DND-41 (cell line): ENCODE data around the gene ARSG.

ENCODE experiments used
- ATAC-seq: fragments of 200-7000 bp; cut with Tn5 transposase; 3 replicates; pipeline ENCODE4 v1.9.1; 2021; ENCODE audit warnings: low read depth; ENCODE audit not compliant: insufficient read depth
- DNase-seq: peaks from one replicate; pipeline ENCODE4 v3.0.0-alpha.2; 2020
- H2AFZ ChIP-seq: 2 replicates; pipeline ENCODE4 v1.6.0; 2012; ENCODE audit warnings: low read depth, low read length
- H3K27ac ChIP-seq: 2 replicates; pipeline ENCODE4 v1.5.1; 2012; ENCODE audit warnings: low read length, inconsistent platforms
- H3K27me3 ChIP-seq: fragments of 200-600 bp; sonication (generic); 2 replicates; pipeline ENCODE4 v1.6.0; 2012; ENCODE audit warnings: low read length, mild to moderate bottlenecking, inconsistent platforms; ENCODE audit not compliant: insufficient read depth, poor library complexity
- H3K36me3 ChIP-seq: 2 replicates; pipeline ENCODE4 v1.5.1; 2012; ENCODE audit warnings: low read length, inconsistent platforms; ENCODE audit not compliant: insufficient read depth
- H3K4me1 ChIP-seq: 2 replicates; pipeline ENCODE4 v1.5.1; 2012; ENCODE audit warnings: mild to moderate bottlenecking, low read length; ENCODE audit not compliant: insufficient read depth
- H3K4me2 ChIP-seq: 2 replicates; pipeline ENCODE4 v1.6.0; 2012; ENCODE audit warnings: mild to moderate bottlenecking, moderate library complexity, low read length, inconsistent platforms; ENCODE audit not compliant: insufficient read depth
- H3K4me3 ChIP-seq, 2 experiments: fragments of 200-600 bp in 1 of 2; shearing (Covaris generic) in 1 of 2; 2 replicates each; pipeline ENCODE4 v1.5.1; 2012 to 2016; ENCODE audit warnings: inconsistent platforms in 2 of 2, low read length in 2 of 2, mild to moderate bottlenecking in 2 of 2, low read depth in 1 of 2, moderate library complexity in 1 of 2
- H3K79me2 ChIP-seq: 2 replicates; pipeline ENCODE4 v1.6.0; 2012; ENCODE audit warnings: low read length, inconsistent platforms; ENCODE audit not compliant: insufficient read depth
- H3K9ac ChIP-seq: 2 replicates; pipeline ENCODE4 v1.6.0; 2012; ENCODE audit warnings: low read depth, mild to moderate bottlenecking, inconsistent platforms, low read length, moderate library complexity
- H3K9me3 ChIP-seq: 2 replicates; pipeline ENCODE4 v1.5.1; 2012; ENCODE audit warnings: low read length, moderate library complexity, mild to moderate bottlenecking, inconsistent platforms; ENCODE audit not compliant: insufficient read depth, severe bottlenecking
- H4K20me1 ChIP-seq: 2 replicates; pipeline ENCODE4 v1.6.0; 2012; ENCODE audit warnings: low read length; ENCODE audit not compliant: insufficient read depth
- CTCF ChIP-seq: IDR thresholded peaks from 2 replicates; pipeline ENCODE4 v1.5.1; 2012; ENCODE audit warnings: borderline replicate concordance, low read length, moderate library complexity, mild to moderate bottlenecking; ENCODE audit not compliant: poor library complexity, severe bottlenecking; ENCODE audit errors: extremely low read depth
- EZH2 ChIP-seq: IDR thresholded peaks from 3 replicates; pipeline ENCODE4 v1.6.1; 2012; ENCODE audit warnings: borderline replicate concordance, low read depth, mild to moderate bottlenecking, moderate library complexity, low read length, inconsistent platforms; ENCODE audit not compliant: severe bottlenecking

ARSG gene

GRCh38 chr17:68302066-68302564 lies 10.8 kb downstream of the ARSG start:
- H2AFZ ChIP-seq = no peak overlapping the region
- no peak for DNase-seq
- no peak overlapping the region for H3K4me2 ChIP-seq

GRCh38 chr17:68302666-68303065 lies 11.4 kb downstream of the ARSG start:
- ATAC-seq (no peak), DNase-seq (no peak)
- no peak overlapping the region; the same call in 1 of the 2 replicates for H3K27ac ChIP-seq
- H2AFZ ChIP-seq = no peak overlapping the region
- H3K27me3 ChIP-seq = no peaks in the 10 kb centered on the region
- no peak overlapping the region for H3K4me3 ChIP-seq
- H3K4me2 ChIP-seq = no peak overlapping the region
- TF ChIP-seq CTCF = no peak
- TF ChIP-seq EZH2 = no peak
- H4K20me1 ChIP-seq = no peaks in the 10 kb centered on the region
- H3K9me3 ChIP-seq = no peaks in the 10 kb centered on the region
- H3K36me3 ChIP-seq = peaks cover 7% of the 10 kb centered on the region; the same call in 1 of the 2 replicates
- peaks cover 27% of the 10 kb centered on the region for H3K4me1 ChIP-seq
- H3K9ac ChIP-seq = no peak overlapping the region
- H3K79me2 ChIP-seq = peaks cover 3% of the 10 kb centered on the region; the same call in 1 of the 2 replicates

More at GRCh38 chr17:68302066-68302564, 10.8 kb downstream of the ARSG start:
- Histone ChIP-seq H3K27ac (no peak overlapping the region), H3K27me3 (no peaks in the 10 kb centered on the region), H3K4me1 (peaks cover 32% of the 10 kb centered on the region), H3K9ac (no peak overlapping the region), H3K4me3 (no peak overlapping the region), H3K36me3 (peaks cover 4% of the 10 kb centered on the region; the same call in 1 of the 2 replicates), H3K79me2 (peaks cover 4% of the 10 kb centered on the region; the same call in 1 of the 2 replicates), H4K20me1 (no peaks in the 10 kb centered on the region), H3K9me3 (no peaks in the 10 kb centered on the region)
- TF ChIP-seq EZH2 = no peak
- no peak for TF ChIP-seq CTCF
- ATAC-seq = no peak

- peaks cover 15% of the 10 kb centered on the region for H3K4me1 ChIP-seq
- DNase-seq (no peak), ATAC-seq (no peak)
- no peak for TF ChIP-seq CTCF
- H3K36me3 ChIP-seq = peaks cover 7% of the 10 kb centered on the region; the same call in 1 of the 2 replicates
- no peaks in the 10 kb centered on the region for H3K9me3 ChIP-seq
- H3K27me3 ChIP-seq = no peaks in the 10 kb centered on the region
- H3K79me2 ChIP-seq = 0 out of 2 replicates have a peak, but pooled peaks cover 2% of the 10 kb centered on the region
- no peak overlapping the region for H3K4me3 ChIP-seq
- no peak overlapping the region for H2AFZ ChIP-seq
- no peak overlapping the region for H3K27ac ChIP-seq
- H3K4me2 ChIP-seq = no peak overlapping the region
- H3K9ac ChIP-seq = no peak overlapping the region
- H4K20me1 ChIP-seq = no peaks in the 10 kb centered on the region
Observed at GRCh38 chr17:68304706-68305105, 13.4 kb downstream of the ARSG start.

- H3K4me3 ChIP-seq = no peak overlapping the region
- H3K9ac ChIP-seq = no peak overlapping the region
- no peaks in the 10 kb centered on the region for H3K9me3 ChIP-seq
- 0 out of 2 replicates have a peak, but pooled peaks cover 2% of the 10 kb centered on the region for H3K79me2 ChIP-seq
- peaks cover 7% of the 10 kb centered on the region; the same call in 1 of the 2 replicates for H3K36me3 ChIP-seq
- ATAC-seq (no peak), DNase-seq (no peak)
- H3K27ac ChIP-seq = no peak overlapping the region
- TF ChIP-seq CTCF (no peak), EZH2 (no peak)
- no peaks in the 10 kb centered on the region for H3K27me3 ChIP-seq
- H3K4me1 ChIP-seq = peaks cover 15% of the 10 kb centered on the region
- no peak overlapping the region for H3K4me2 ChIP-seq
- no peaks in the 10 kb centered on the region for H4K20me1 ChIP-seq
- H2AFZ ChIP-seq = no peak overlapping the region
Observed at GRCh38 chr17:68305142-68305541, 13.8 kb downstream of the ARSG start.
